Peyer's patch (tissue), 4 donors: Measurements from ENCODE around the gene AP2A1. TPM values are rescaled to one million over a fixed set of nuclear protein-coding genes. Genes with fewer than 3 reads are reported as not detected.

Experiments used
- DNase-seq, 3 donors: peaks; one replicate each; pipeline ENCODE4 v3.0.0-alpha.2; 2017 to 2019
- H3K27ac ChIP-seq, 4 donors: fragments of 200-600 bp; sonication (generic); one replicate each; pipeline ENCODE4 v1.5.1; 2016 to 2019
- H3K27me3 ChIP-seq, 2 donors: fragments of 200-600 bp; sonication (generic); one replicate each; pipeline ENCODE4 v1.5.1; 2019
- H3K36me3 ChIP-seq, 3 donors: fragments of 200-600 bp; sonication (generic); one replicate each; pipeline ENCODE4 v1.5.1; 2016 to 2019
- H3K4me1 ChIP-seq, 4 donors: fragments of 200-600 bp; sonication (generic); one replicate each; pipeline ENCODE4 v1.5.1; 2016 to 2019
- H3K4me3 ChIP-seq, 4 donors: fragments of 200-600 bp; sonication (generic); 1 replicate in 3 of 4; 2 replicates in 1 of 4; pipeline ENCODE4 v1.5.1; 2016 to 2019; ENCODE audit warnings: mild to moderate bottlenecking in 1 of 4
- H3K9me3 ChIP-seq, 4 donors: fragments of 200-600 bp; sonication (generic); one replicate each; pipeline ENCODE4 v1.5.1; 2016 to 2019; ENCODE audit warnings: mild to moderate bottlenecking in 1 of 4
- CTCF ChIP-seq, 6 experiments: fragments of 450-650 bp in 4 of 6; fragments of 200-600 bp in 2 of 6; sonication (generic) in 1 of 6; IDR thresholded peaks; one replicate each; pipeline ENCODE4 v1.5.1; 2017 to 2019; ENCODE audit warnings: antibody characterized with exemption in 6 of 6, mild to moderate bottlenecking in 3 of 6, moderate library complexity in 1 of 6
- POLR2A ChIP-seq, 2 donors: fragments of 450-650 bp; IDR thresholded peaks; one replicate each; pipeline ENCODE4 v1.5.1; 2017; ENCODE audit warnings: antibody characterized with exemption in 2 of 2, mild to moderate bottlenecking in 2 of 2, moderate library complexity in 2 of 2
- total RNA-seq, 4 donors: library from RNA; depleted of rRNA; stranded (reverse); fragments of >200 nt; gene quantifications; one replicate each; pipeline ENCODE4 v1.1.0, GENCODE V29; 2016

AP2A1 gene
- total RNA-seq, 4 donors from 2014 or later = 57.8 to 102 (median 85.1) TPM

GRCh38 chr19:49746206-49746958 lies 20.4 kb upstream of the AP2A1 start:
- Histone ChIP-seq H3K27ac (no peak overlapping the region), H3K9me3 (no peaks in the 10 kb centered on the region), H3K27me3 (no peaks in the 10 kb centered on the region), H3K36me3 (no peaks in the 10 kb centered on the region), H3K4me1 (no peaks in the 10 kb centered on the region), H3K4me3 (no peak overlapping the region)
- peak in 1 of 3 donors; percentile 58 for DNase-seq
- TF ChIP-seq CTCF (IDR thresholded peaks at IDR 0.05) = no peak
- no peak for TF ChIP-seq POLR2A (IDR thresholded peaks at IDR 0.05)

GRCh38 chr19:49749055-49749716 lies 17.6 kb upstream of the AP2A1 start:
- DNase-seq = no peak
- no peak for TF ChIP-seq CTCF (IDR thresholded peaks at IDR 0.05)
- no peak for TF ChIP-seq POLR2A (IDR thresholded peaks at IDR 0.05)
- no peaks in the 10 kb centered on the region for H3K9me3 ChIP-seq
- no peak overlapping the region for H3K27ac ChIP-seq
- no peaks in the 10 kb centered on the region for H3K4me1 ChIP-seq
- H3K27me3 ChIP-seq = no peaks in the 10 kb centered on the region
- H3K36me3 ChIP-seq = no peaks in the 10 kb centered on the region
- no peak overlapping the region for H3K4me3 ChIP-seq

- no peak for DNase-seq
- no peak for TF ChIP-seq CTCF (IDR thresholded peaks at IDR 0.05)
- TF ChIP-seq POLR2A (IDR thresholded peaks at IDR 0.05) = no peak
- H3K36me3 ChIP-seq = no peaks in the 10 kb centered on the region
- no peaks in the 10 kb centered on the region for H3K4me1 ChIP-seq
- no peaks in the 10 kb centered on the region for H3K9me3 ChIP-seq
- no peaks in the 10 kb centered on the region for H3K27me3 ChIP-seq
- no peak overlapping the region for H3K4me3 ChIP-seq
- H3K27ac ChIP-seq = no peak overlapping the region
Observed at GRCh38 chr19:49749771-49750170, 17.0 kb upstream of the AP2A1 start.

GRCh38 chr19:49752701-49753100 lies 14.1 kb upstream of the AP2A1 start:
- Histone ChIP-seq H3K4me3 (no peak overlapping the region), H3K4me1 (no peaks in the 10 kb centered on the region), H3K27ac (no peak overlapping the region), H3K36me3 (no peaks in the 10 kb centered on the region), H3K27me3 (no peaks in the 10 kb centered on the region), H3K9me3 (no peaks in the 10 kb centered on the region)
- TF ChIP-seq CTCF (IDR thresholded peaks at IDR 0.05) = no peak
- no peak for TF ChIP-seq POLR2A (IDR thresholded peaks at IDR 0.05)
- DNase-seq = no peak

GRCh38 chr19:49755956-49756355 lies 10.8 kb upstream of the AP2A1 start:
- no peak for TF ChIP-seq CTCF (IDR thresholded peaks at IDR 0.05)
- Histone ChIP-seq H3K27ac (no peak overlapping the region), H3K27me3 (no peaks in the 10 kb centered on the region), H3K4me3 (no peak overlapping the region), H3K36me3 (no peaks in the 10 kb centered on the region), H3K9me3 (no peaks in the 10 kb centered on the region), H3K4me1 (no peaks in the 10 kb centered on the region)
- DNase-seq = no peak
